GM21423 (cell line): ENCODE results near the gene MGRN1.

Experiments
- ATAC-seq: cut with Tn5 transposase; IDR thresholded peaks from one replicate; pipeline ENCODE4 v1.9.1; 2021; ENCODE audit warnings: mild to moderate bottlenecking, moderate library complexity; ENCODE audit not compliant: unreplicated experiment

Gene MGRN1

GRCh38 chr16:4685776-4686496, 61.3 kb downstream of the MGRN1 start:
- ATAC-seq, result no peak

GRCh38 chr16:4686497-4687210, 62.0 kb downstream of the MGRN1 start:
- no peak for ATAC-seq

GRCh38 chr16:4687416-4687815, 62.8 kb downstream of the MGRN1 start:
- ATAC-seq, result no peak

GRCh38 chr16:4687946-4688673, 63.5 kb downstream of the MGRN1 start:
- ATAC-seq, result no peak

GRCh38 chr16:4688674-4689045, 64.0 kb downstream of the MGRN1 start:
- no peak for ATAC-seq

- no peak for ATAC-seq
These were observed 64.6 kb downstream of the MGRN1 start for GRCh38 chr16:4689091-4689671.

GRCh38 chr16:4689864-4690704, 65.5 kb downstream of the MGRN1 start:
- ATAC-seq, result no peak

- ATAC-seq, result no peak
These were observed 66.5 kb downstream of the MGRN1 start for GRCh38 chr16:4690946-4691665.

GRCh38 chr16:4691666-4692412, 67.2 kb downstream of the MGRN1 start:
- no peak for ATAC-seq

- ATAC-seq, result no peak
These were observed 68.1 kb downstream of the MGRN1 start for GRCh38 chr16:4692460-4693295.

GRCh38 chr16:4693296-4693955, 68.8 kb downstream of the MGRN1 start, which contains the start of gene NUDT16L1:
Gene NUDT16L1, plus strand, starts transcription at chr16:4693562. Its CDS starts 165 bp downstream, at chr16:4693727.
- ATAC-seq, result peak; percentile 94

- peak; percentile 2 for ATAC-seq
These were observed 69.5 kb downstream of the MGRN1 start for GRCh38 chr16:4693956-4694641.

- ATAC-seq, result no peak
These were observed 70.2 kb downstream of the MGRN1 start for GRCh38 chr16:4694642-4695451.

GRCh38 chr16:4695473-4696171, 71.0 kb downstream of the MGRN1 start:
- ATAC-seq, result no peak

GRCh38 chr16:4696172-4696904, 71.7 kb downstream of the MGRN1 start:
- ATAC-seq, result no peak
